GM12878 (cell line): ENCODE results near the gene CCDC191. TPM values are rescaled to one million over a fixed set of nuclear protein-coding genes. Genes with fewer than 3 reads are reported as not detected.

Experiments
- ATAC-seq: fragments of 200-7000 bp; cut with Tn5 transposase; 3 replicates; pipeline ENCODE4 v1.9.1; 2020; ENCODE audit warnings: mild to moderate bottlenecking, moderate library complexity
- BruUV-seq: library from RNA; stranded (reverse); fragments of 400-500 nt; replicated peaks from 2 replicates; lab custom pipeline; 2021; lab: Mats Ljungman, UMichigan
- CTCF ChIA-PET: fragments of 300-600 bp; sonication (Branson Sonifier 250); formaldehyde crosslinking; extraction: SDS; loops from one replicate; lab custom pipeline; 2021; ENCODE audit warnings: inconsistent platforms; lab: Yijun Ruan, JAX
- POLR2A ChIA-PET: fragments of 350-600 bp; formaldehyde crosslinking; extraction: SDS; loops from one replicate; lab custom pipeline; 2021; ENCODE audit warnings: inconsistent platforms; lab: Charles Lee
- RAD21 ChIA-PET: fragments of 300-600 bp; sonication (Branson Sonifier 250); formaldehyde crosslinking; loops from one replicate; lab custom pipeline; 2023; ENCODE audit warnings: antibody characterized with exemption; ENCODE audit not compliant: unreplicated experiment; lab: Charles Lee
- SMC1A ChIA-PET: fragments of 300-600 bp; sonication (Branson Sonifier 250); formaldehyde crosslinking; loops from one replicate; lab custom pipeline; 2023; ENCODE audit not compliant: unreplicated experiment, uncharacterized antibody; lab: Charles Lee
- DNase-seq: peaks from one replicate; pipeline ENCODE4 v3.0.0-alpha.2; 2011; ENCODE audit warnings: low read depth, low spot score
- FAIRE-seq: peaks from 3 replicates; lab custom pipeline; 2011; peaks lifted over from hg19 to GRCh38; lab: Jason Lieb, UNC
- H2AFZ ChIP-seq: 2 replicates; pipeline ENCODE4 v1.6.0; 2011; ENCODE audit warnings: low read depth, low read length, control low read depth; ENCODE audit not compliant: control insufficient read depth
- H3K27ac ChIP-seq: 2 replicates; pipeline ENCODE4 v1.5.1; 2011; ENCODE audit warnings: control low read depth; ENCODE audit not compliant: control insufficient read depth, insufficient read depth
- H3K27me3 ChIP-seq, 2 experiments: replicated peaks in 1 of 2; 2 replicates each; pipeline versions ENCODE4 v1.6.0 to v1.6.1; 2011; ENCODE audit warnings: low read length in 1 of 2; ENCODE audit not compliant: control insufficient read depth in 2 of 2, insufficient read depth in 2 of 2
- H3K36me3 ChIP-seq, 2 experiments: 2 replicates each; pipeline ENCODE4 v1.5.1; 2011; ENCODE audit warnings: low read length in 1 of 2; ENCODE audit not compliant: control insufficient read depth in 2 of 2, insufficient read depth in 2 of 2
- H3K4me1 ChIP-seq: 2 replicates; pipeline ENCODE4 v1.6.1; 2011; ENCODE audit warnings: mild to moderate bottlenecking, low read length, moderate library complexity, mixed read lengths; ENCODE audit not compliant: control insufficient read depth, insufficient read depth
- H3K4me2 ChIP-seq: 2 replicates; pipeline ENCODE4 v1.6.0; 2011; ENCODE audit warnings: control low read depth; ENCODE audit not compliant: control insufficient read depth, insufficient read depth
- H3K4me3 ChIP-seq: fragments of 200-600 bp; sonication (generic); 2 replicates; pipeline ENCODE4 v1.5.1; 2016
- H3K79me2 ChIP-seq: 2 replicates; pipeline ENCODE4 v1.6.0; 2011; ENCODE audit warnings: low read length; ENCODE audit not compliant: control insufficient read depth, insufficient read depth
- H3K9ac ChIP-seq: 2 replicates; pipeline ENCODE4 v1.8.0; 2011; ENCODE audit warnings: low read length, control low read depth, mixed read lengths; ENCODE audit not compliant: control insufficient read depth, insufficient read depth
- H3K9me3 ChIP-seq: replicated peaks from 3 replicates; pipeline ENCODE4 v1.5.1; 2011; ENCODE audit warnings: mild to moderate bottlenecking, low read length; ENCODE audit not compliant: control insufficient read depth, insufficient read depth
- H4K20me1 ChIP-seq: 2 replicates; pipeline ENCODE4 v1.6.0; 2011; ENCODE audit not compliant: control insufficient read depth, insufficient read depth
- DPF2 ChIP-seq: fragments of 450-650 bp; IDR thresholded peaks from 2 replicates; pipeline ENCODE4 v1.6.1; 2017; ENCODE audit warnings: mild to moderate bottlenecking
- FOXK2 ChIP-seq: fragments of 450-650 bp; IDR thresholded peaks from 2 replicates; pipeline ENCODE4 v1.6.1; 2017; ENCODE audit warnings: mild to moderate bottlenecking, moderate library complexity
- HDGF ChIP-seq: fragments of 450-650 bp; IDR thresholded peaks from 2 replicates; pipeline ENCODE4 v1.6.1; 2016; ENCODE audit warnings: antibody characterized with exemption
- IKZF1 ChIP-seq: fragments of 450-650 bp; conservative IDR thresholded peaks from 2 replicates; pipeline ENCODE4 v1.6.1; 2017; ENCODE audit warnings: antibody characterized with exemption, mild to moderate bottlenecking
- KLF5 ChIP-seq: fragments of 450-650 bp; IDR thresholded peaks from 2 replicates; pipeline ENCODE4 v1.6.1; 2014; ENCODE audit warnings: mild to moderate bottlenecking; ENCODE audit not compliant: partially characterized antibody
- LARP7 ChIP-seq: fragments of 450-650 bp; IDR thresholded peaks from 2 replicates; pipeline ENCODE4 v1.6.1; 2017; ENCODE audit warnings: mild to moderate bottlenecking
- MXI1 ChIP-seq: fragments of 150-350 bp; IDR thresholded peaks from 2 replicates; pipeline ENCODE4 v1.6.1; 2011; ENCODE audit warnings: low read depth, mild to moderate bottlenecking, inconsistent platforms, low read length, improper control_type of control experiment
- NFXL1 ChIP-seq: fragments of 450-650 bp; IDR thresholded peaks from 2 replicates; pipeline ENCODE4 v1.6.1; 2017; ENCODE audit warnings: antibody characterized with exemption, mild to moderate bottlenecking, borderline replicate concordance
- NRF1 ChIP-seq: conservative IDR thresholded peaks from 2 replicates; pipeline ENCODE4 v1.6.1; 2011; ENCODE audit warnings: mild to moderate bottlenecking, low read depth, low read length, improper control_type of control experiment
- PML ChIP-seq: IDR thresholded peaks from 2 replicates; pipeline ENCODE4 v1.6.1; 2012; ENCODE audit warnings: low read length, inconsistent platforms
- POLR2AphosphoS5 ChIP-seq: IDR thresholded peaks from 2 replicates; pipeline ENCODE4 v1.6.1; 2011; ENCODE audit warnings: mild to moderate bottlenecking, low read length, inconsistent platforms
- RUNX3 ChIP-seq: IDR thresholded peaks from 2 replicates; pipeline ENCODE4 v1.6.1; 2012; ENCODE audit warnings: low read length, inconsistent platforms
- SPI1 ChIP-seq: IDR thresholded peaks from 2 replicates; pipeline ENCODE4 v1.6.1; 2011; ENCODE audit warnings: low read depth, mild to moderate bottlenecking, low read length, moderate library complexity, borderline replicate concordance; ENCODE audit not compliant: insufficient read depth
- YBX1 ChIP-seq: fragments of 450-650 bp; IDR thresholded peaks from 2 replicates; pipeline ENCODE4 v1.6.1; 2016; ENCODE audit warnings: antibody characterized with exemption
- ZNF217 ChIP-seq: fragments of 450-650 bp; IDR thresholded peaks from 2 replicates; pipeline ENCODE4 v1.6.1; 2017; ENCODE audit warnings: antibody characterized with exemption, mild to moderate bottlenecking
- WGBS: methylation state at CpG from one replicate; pipeline ENCODE4 v1.1.6; 2016; ENCODE audit warnings: low lambda C conversion rate; ENCODE audit not compliant: insufficient replicate concordance, insufficient coverage; ENCODE audit errors: missing lambda C conversion rate; 5-methylcytosine and 5-hydroxymethylcytosine counted together
- in situ Hi-C: fragments of 300-500 bp; cut with MboI; formaldehyde crosslinking; loops from 9 replicates; pipeline ENCODE4 v1.14.3; 2018; ENCODE audit warnings: mixed read lengths
- intact Hi-C: fragments of 100-400 bp; cut with micrococcal nuclease; formaldehyde crosslinking; loops from one replicate; pipeline ENCODE4 v1.14.2; 2022; ENCODE audit not compliant: unreplicated experiment
- polyA plus RNA-seq, 11 experiments: library from polyadenylated mRNA; depleted of rRNA in 4 of 11; unstranded in 6 of 11; stranded (reverse) in 5 of 11; fragments of >200 nt; fragmentation: Nextera tagmentation in 4 of 11; fragmentation: Illumina TruSeq in 1 of 11; extraction: Ambion mirVana in 4 of 11; extraction: Trizol in 1 of 11; gene quantifications; 1 replicate in 1 of 11; 2 replicates in 10 of 11; pipeline versions ENCODE4 v1.2.1 to v1.2.3, GENCODE V29; 2011 to 2016; ENCODE audit warnings: inconsistent platforms in 2 of 11, missing spikeins in 2 of 11, low read depth in 1 of 11
- total RNA-seq, 4 experiments: library from RNA; depleted of rRNA in 3 of 4; stranded (reverse); fragments of >200 nt in 3 of 4; fragmentation: Illumina TruSeq in 1 of 4; extraction: Trizol in 1 of 4; gene quantifications; 2 replicates each; pipeline versions ENCODE4 v1.2.1 to v1.2.3, GENCODE V29; 2013 to 2021
- TF ChIP-seq, protein P1 (sequence below): fragments of 150-350 bp; IDR thresholded peaks from 2 replicates; pipeline ENCODE4 v1.6.1; 2014; ENCODE audit warnings: mild to moderate bottlenecking, low read depth, low read length
- TF ChIP-seq, protein P2 (sequence below): IDR thresholded peaks from 2 replicates; pipeline ENCODE4 v1.6.1; 2011; ENCODE audit warnings: borderline replicate concordance, low read depth, mild to moderate bottlenecking, moderate library complexity, low read length; ENCODE audit not compliant: insufficient read depth, poor library complexity, severe bottlenecking
- TF ChIP-seq, protein P3 (sequence below): fragments of 450-650 bp; IDR thresholded peaks from 2 replicates; pipeline ENCODE4 v1.6.1; 2017; ENCODE audit warnings: mild to moderate bottlenecking, moderate library complexity

Gene CCDC191
- total and polyA plus RNA-seq, 10 of the 15 experiments (the other 5 are each of a cell fraction or from before 2014, with no cell fraction given) = 1.2 to 2.9 (median 1.7) TPM

DNA sequence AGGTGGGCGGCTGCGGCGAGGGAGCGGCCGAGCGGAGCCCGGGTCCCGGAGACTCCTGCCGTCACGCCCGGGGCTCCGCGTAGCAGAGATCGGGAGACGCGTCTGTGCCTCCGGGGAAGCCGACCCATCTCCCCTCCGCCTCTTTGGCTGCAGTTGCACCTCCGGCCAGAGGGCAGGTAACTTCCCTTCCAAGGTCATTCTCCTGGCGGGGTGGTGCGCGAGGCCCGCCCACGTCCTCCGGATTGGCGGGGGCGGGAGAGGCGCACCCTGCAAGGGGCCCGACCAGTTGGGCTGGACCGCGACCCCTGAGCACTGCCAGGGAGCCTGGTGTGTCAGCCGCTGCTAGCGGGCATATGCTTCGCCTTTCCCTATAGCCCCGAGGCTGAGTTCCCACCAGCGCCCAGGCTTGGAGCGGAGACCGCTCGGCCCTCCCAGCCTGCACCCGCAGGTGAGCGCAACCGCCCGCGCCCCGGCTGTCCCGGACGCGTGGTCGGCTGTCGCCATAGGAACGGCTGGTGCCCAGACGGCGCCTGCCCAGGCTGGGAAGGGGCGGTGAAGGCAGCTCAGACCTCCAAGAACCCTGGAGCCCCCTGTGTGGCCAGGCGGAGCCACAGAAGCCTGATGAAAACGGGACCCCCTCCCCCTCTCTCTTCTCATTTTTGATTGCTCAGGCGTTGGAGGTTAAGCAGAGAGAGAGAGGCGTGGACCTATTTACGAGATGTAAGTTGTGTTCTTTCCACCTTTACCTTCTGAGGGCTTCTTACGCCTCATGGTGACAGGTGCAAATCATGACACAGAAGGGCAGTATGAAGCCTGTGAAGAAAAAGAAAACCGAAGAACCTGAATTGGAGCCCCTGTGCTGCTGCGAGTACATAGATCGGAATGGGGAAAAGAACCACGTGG is 108.1 kb downstream of the CCDC191 start:
- no TSS peak for BruUV-seq
- no peak overlapping the region for H3K27ac ChIP-seq
- TF ChIP-seq DPF2 (peak; percentile 68; the same call in 1 of the 2 replicates), ZNF217 (no peak), RUNX3 (no peak), YBX1 (no peak), IKZF1 (peak; percentile 75), SPI1 (no peak), NRF1 (no peak), FOXK2 (no peak), HDGF (no peak), PML (no peak), POLR2AphosphoS5 (no peak), LARP7 (peak; percentile 52; the same call in 1 of the 2 replicates), NFXL1 (no peak), KLF5 (no peak), MXI1 (no peak)
- TF ChIP-seq, protein P1, sequence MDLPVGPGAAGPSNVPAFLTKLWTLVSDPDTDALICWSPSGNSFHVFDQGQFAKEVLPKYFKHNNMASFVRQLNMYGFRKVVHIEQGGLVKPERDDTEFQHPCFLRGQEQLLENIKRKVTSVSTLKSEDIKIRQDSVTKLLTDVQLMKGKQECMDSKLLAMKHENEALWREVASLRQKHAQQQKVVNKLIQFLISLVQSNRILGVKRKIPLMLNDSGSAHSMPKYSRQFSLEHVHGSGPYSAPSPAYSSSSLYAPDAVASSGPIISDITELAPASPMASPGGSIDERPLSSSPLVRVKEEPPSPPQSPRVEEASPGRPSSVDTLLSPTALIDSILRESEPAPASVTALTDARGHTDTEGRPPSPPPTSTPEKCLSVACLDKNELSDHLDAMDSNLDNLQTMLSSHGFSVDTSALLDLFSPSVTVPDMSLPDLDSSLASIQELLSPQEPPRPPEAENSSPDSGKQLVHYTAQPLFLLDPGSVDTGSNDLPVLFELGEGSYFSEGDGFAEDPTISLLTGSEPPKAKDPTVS = no peak
- TF ChIP-seq, protein P2, sequence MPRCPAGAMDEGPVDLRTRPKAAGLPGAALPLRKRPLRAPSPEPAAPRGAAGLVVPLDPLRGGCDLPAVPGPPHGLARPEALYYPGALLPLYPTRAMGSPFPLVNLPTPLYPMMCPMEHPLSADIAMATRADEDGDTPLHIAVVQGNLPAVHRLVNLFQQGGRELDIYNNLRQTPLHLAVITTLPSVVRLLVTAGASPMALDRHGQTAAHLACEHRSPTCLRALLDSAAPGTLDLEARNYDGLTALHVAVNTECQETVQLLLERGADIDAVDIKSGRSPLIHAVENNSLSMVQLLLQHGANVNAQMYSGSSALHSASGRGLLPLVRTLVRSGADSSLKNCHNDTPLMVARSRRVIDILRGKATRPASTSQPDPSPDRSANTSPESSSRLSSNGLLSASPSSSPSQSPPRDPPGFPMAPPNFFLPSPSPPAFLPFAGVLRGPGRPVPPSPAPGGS = no peak
- TF ChIP-seq, protein P3, sequence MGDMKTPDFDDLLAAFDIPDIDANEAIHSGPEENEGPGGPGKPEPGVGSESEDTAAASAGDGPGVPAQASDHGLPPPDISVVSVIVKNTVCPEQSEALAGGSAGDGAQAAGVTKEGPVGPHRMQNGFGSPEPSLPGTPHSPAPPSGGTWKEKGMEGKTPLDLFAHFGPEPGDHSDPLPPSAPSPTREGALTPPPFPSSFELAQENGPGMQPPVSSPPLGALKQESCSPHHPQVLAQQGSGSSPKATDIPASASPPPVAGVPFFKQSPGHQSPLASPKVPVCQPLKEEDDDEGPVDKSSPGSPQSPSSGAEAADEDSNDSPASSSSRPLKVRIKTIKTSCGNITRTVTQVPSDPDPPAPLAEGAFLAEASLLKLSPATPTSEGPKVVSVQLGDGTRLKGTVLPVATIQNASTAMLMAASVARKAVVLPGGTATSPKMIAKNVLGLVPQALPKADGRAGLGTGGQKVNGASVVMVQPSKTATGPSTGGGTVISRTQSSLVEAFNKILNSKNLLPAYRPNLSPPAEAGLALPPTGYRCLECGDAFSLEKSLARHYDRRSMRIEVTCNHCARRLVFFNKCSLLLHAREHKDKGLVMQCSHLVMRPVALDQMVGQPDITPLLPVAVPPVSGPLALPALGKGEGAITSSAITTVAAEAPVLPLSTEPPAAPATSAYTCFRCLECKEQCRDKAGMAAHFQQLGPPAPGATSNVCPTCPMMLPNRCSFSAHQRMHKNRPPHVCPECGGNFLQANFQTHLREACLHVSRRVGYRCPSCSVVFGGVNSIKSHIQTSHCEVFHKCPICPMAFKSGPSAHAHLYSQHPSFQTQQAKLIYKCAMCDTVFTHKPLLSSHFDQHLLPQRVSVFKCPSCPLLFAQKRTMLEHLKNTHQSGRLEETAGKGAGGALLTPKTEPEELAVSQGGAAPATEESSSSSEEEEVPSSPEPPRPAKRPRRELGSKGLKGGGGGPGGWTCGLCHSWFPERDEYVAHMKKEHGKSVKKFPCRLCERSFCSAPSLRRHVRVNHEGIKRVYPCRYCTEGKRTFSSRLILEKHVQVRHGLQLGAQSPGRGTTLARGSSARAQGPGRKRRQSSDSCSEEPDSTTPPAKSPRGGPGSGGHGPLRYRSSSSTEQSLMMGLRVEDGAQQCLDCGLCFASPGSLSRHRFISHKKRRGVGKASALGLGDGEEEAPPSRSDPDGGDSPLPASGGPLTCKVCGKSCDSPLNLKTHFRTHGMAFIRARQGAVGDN = no peak

More for the DNA sequence above, 108.1 kb downstream of the CCDC191 start:
- Histone ChIP-seq H3K4me1 (no peaks in the 10 kb centered on the region), H3K4me3 (peak overlapping the region; percentile 70), H3K79me2 (no peaks in the 10 kb centered on the region), H4K20me1 (no peaks in the 10 kb centered on the region), H3K9ac (peak overlapping the region; percentile 46; the same call in 1 of the 2 replicates), H3K27me3 (no peaks in the 10 kb centered on the region), H2AFZ (peak overlapping the region; percentile 90), H3K9me3 (no peaks in the 10 kb centered on the region), H3K36me3 (no peaks in the 10 kb centered on the region), H3K4me2 (peak overlapping the region; percentile 99)
- 6% methylated on average over 56 of the region's 65 CpGs for WGBS
- ChIA-PET POLR2A (no interaction called here), SMC1A (no interaction called here), RAD21 (no interaction called here), CTCF (no interaction called here)
- DNase-seq = no peak
- in situ Hi-C loops (no loop called here), intact Hi-C loops (loop anchor here (5.0 kb wide), 1 partner anchor 109 kb away; the partner anchor contains the start of genes CCDC191 and QTRT2)
- ATAC-seq = peak; percentile 74
- FAIRE-seq = no peak
